GM18526 (cell line): ENCODE data around the gene OCA2.

Experiments
- POLR2A ChIP-seq: IDR thresholded peaks from 3 replicates; pipeline ENCODE4 v1.6.1; 2011; ENCODE audit not compliant: insufficient read length; ENCODE audit errors: extremely low read depth

OCA2 gene

DNA sequence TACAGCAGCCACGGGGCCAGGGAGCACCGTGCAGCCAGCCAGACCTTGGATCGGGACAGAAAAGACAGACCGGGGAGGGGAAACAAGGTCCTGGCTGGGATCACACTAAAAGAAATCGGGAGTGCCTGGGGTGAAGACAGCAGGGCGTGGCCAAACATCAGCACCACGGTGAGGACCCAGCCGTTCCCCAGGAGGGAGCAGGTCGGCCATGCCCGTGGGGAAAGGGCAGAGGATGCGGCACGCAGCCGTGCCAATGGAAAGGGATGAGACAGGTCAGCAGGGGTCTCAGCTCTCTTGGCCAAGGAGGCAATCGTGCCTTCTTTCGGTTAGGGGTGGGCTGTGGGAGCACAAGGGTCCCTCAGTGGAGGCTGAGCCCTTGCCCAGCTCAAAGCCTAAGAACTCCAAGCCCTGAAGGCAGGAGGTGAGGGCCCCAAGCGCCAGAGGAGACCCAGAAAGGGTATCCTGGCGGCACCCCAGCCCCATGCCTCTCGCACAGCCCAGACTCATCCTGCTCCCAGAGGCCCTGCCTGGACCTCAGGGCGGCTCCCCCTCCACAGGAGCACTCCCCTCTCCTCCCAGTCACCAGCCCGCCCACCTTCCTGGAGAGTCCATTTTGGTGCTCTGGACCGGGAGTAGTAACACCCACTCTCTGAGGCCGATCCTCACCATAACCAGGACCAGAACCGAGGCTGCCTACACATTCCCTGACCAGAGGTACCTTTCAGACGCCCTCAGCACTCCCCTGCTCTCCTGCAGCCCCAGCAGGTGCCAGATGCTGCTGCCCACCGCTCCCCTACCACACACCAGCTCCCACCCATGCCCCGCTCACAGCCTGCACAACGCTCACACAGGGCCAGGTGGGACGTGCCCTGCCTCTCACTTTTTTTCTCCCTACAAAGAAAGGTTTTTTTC, 23.2 kb upstream of the OCA2 start:
- TF ChIP-seq POLR2A = no peak

DNA sequence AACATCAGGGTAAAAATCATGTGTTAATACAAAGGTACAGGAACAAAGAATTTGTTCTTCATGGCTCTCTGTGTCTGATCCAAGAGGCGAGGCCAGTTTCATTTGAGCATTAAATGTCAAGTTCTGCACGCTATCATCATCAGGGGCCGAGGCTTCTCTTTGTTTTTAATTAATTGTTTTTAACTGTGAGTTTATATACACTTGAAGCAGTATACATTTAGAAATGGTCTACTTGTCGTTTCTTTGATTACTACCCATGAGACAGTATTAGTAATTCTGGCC, 21.2 kb upstream of the OCA2 start:
- TF ChIP-seq POLR2A = no peak

DNA sequence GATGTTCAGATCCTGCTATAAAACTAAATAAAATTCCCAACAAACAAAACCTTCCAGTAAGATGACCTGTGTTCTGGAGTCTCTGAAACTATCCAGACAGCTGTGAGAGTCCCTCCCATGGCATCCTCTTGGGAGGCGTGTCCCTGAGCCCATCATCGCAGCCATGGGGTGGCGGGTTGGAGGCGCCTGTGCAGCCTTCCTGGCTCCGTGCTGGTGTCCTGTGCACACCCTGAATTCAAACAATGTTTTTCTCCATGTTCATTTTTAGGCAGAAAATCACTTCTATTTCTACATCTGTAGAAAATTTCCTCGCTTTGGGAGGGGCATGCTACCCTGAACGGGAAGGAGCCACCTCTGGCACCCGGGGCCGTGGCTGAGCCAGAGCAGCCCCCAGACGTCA, 19.4 kb upstream of the OCA2 start:
- no peak for TF ChIP-seq POLR2A

DNA sequence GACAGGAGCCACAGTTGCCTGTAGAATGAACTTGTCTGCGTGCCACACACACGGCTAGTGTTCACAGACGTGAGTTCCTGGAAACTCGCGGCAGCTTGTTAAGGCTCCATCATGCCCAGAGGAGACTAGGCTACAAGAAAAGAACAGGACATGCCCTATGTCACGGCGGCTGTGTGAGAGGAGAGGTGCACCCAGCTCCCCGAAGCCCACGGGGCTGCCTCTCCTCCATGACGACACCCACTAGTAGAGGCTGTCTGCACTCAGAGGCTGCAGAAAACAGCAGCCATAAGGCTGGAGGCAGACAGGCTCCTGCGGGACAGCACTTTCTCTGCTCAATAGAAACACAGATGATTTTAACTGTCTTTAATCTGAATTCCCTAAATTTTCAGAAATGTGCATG, 19.0 kb upstream of the OCA2 start:
- no peak for TF ChIP-seq POLR2A

DNA sequence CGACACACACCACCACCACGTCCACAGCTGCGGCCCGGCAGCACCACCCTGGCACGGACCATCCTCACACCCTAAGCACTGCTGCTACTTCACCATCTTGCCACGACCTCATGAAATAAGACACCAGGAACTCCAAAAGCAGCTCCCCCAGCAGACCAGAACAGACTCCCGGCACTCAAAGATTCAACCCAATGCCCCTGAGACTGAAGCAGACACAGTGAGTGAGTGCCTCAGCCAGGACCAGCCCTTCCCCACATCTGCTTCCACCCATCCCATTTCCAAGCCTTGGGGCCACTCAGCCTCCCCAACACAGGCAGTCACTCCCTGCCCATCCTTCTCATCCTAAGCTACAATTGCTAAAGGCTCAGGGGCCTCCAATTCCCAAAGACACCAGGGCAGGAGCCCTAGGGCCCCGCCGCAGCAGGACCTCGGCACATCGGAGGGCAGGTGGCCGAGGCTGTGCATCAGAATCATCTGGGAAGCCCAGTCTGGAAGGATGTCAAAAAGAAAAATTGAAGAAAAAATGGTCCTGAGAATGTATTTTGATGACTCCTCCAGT, 18.4 kb upstream of the OCA2 start:
- TF ChIP-seq POLR2A = no peak

DNA sequence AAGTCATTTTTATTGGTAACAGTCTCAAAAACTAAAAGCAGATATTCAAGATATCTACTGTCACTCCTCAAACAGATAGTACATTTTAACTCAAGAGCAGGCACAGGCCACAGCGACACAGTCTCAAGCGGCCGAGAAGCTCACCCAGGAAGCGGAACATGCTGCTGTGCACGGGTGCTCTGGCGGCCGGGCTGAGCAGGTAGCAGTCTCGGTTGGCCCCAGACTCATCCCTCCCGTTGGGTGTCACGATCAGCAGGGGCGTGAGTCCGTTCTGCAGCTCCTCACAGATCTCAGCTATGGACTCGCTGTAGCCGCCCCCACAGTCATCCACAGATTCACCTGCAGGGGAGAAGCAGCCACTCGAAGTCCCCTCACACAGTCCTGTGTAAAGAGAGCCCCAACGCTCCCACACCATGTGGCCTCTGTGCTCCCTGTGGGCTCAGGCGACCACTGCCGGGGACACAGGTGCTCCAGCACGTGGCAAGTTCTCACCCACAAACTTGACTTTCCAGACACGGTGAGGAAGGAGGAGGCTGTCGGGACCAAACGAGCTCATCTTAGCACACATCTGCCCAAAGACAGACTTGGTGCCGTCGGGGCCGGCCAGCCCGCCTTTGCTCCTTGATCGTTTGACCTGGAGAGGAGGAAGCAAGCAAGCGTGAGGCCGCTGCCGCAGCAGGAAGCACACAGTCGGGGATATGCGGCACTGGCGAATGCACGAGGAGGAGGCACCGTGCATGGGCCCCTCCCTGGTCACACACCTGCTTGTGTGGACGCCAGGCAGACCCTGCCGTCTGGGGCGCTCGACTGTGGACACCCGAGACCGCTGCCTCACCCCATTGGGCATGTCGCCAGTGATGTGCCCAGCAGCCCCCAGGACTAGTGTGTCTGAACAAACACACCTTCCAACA, 17.7 kb upstream of the OCA2 start:
- no peak for TF ChIP-seq POLR2A

DNA sequence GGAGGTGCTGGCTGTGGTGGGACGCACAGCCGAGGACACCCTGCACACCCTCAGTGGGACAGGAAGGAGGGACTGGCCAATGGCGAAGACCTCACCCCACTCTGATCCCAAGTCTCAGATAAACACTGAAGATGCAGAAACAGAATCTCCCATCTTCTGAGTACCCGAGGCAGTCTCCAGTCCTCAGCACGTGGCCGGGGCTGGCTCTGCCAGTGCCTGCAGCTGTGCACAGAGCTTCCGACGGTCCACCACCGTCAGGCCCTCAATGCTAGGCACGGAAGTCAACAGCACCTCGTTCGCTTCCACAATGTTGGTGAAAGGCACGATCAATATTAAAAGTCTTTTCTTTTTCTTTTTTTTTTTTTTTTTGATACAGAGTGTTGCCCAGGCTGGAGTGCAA, 16.8 kb upstream of the OCA2 start:
- TF ChIP-seq POLR2A = no peak

DNA sequence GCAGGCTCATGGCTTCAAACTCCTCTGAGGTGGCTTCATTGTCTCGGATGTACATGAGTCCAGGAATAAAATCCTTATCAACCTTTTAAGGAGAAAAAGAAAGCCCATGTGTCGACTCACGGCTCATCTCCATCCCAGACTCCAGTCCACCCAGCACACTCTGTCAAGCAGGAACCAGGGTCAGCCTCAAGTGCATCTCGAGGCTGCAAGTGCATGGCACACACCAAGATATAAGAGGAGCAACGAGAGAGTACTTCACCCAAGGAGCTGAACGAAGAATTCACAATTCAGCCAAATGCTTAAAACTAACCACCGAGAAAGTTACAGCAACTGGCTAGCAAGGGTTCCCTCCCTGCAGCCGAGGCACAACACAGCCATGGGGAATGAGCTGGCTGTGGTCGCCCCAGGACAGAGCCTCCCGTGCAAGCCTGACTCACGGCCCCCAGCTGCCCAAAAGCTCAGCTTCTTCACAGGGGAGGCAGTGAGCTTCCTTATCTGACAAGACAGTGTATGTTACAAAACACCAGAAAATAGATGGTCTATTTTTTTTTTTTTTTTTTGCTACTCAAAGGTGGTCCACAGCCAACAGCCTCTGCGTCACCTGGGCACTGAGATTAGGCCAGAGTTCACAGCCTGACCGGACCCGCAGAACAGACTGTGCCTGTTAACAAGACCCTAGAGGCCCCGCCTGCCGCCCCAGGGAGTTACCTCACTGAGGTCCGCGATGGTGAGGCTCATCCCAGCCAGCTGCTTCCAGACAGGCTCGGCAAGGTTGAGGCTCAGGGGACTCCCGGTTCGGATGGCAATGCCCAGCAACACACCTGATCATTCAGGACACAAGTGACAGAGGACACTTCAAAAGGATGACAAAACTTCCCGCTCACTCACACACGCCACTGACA, 15.9 kb upstream of the OCA2 start:
- TF ChIP-seq POLR2A = no peak

DNA sequence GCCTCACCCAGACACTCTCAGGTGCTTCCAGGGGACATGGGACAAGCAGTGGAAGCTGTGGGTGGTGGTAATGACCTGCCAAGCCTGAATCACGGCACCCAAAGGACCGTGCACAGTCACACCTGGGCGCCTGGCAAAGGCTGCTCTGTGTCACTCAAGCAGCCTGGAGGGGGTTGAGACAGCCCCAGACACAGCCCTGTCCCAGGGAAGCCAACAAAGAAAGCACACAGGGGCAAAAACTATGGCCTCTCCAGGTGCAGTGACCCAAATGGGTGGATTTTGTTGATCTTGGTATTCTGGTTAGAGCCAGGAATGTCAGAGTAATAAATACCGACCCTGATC, 15.0 kb upstream of the OCA2 start:
- no peak for TF ChIP-seq POLR2A

DNA sequence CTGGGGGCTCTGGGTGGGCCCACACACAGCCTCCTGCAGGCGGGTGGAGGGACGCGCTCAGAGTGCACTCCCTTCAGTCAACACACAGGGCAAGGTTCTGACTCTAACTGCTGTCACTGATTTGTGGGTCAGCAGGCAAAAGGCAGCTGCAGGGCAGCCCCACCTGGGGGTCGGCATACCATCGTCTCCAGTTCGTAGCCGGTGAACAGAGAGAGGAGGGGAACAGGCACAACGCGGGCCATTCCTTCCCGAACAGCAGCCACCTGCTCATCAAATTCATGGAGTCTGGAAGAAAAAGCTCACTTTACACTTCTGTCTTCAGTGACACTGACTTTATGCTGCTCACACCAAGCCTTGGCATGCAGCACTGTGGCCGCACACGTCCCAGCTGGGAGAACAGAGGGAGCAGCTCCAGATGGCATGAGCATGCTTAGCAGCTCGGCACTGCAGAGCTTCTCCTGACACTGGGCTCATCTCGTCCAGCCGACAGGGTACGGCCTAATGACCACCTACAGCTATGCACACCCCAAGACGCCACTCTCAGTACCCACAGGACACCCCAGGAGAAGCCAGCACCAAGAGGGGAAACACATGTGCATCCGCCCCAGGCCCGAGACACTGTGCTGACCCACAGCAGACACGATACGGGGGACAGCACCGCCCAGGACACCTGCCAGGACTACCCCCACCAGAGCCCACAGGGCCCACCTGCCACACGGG, 14.4 kb upstream of the OCA2 start:
- no peak for TF ChIP-seq POLR2A

DNA sequence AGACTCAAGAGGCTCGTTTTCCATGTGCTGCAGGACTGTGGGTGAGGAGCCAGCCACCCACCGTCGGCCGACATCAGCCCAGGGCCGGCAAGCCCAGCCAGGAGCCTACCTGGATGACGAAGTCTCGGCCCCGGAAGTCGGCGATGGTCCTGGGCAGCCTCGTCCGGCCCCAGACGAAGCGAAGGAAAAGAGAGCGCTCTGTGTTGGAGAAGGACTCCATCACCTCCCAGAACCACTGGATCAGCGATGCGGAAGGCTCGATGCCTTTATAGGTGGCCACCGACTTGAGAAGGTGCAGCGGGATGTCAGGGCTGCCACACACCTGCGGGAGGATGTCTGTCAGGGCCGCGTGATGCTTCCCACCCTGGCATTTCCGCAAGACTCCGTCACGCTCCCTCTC, 13.8 kb upstream of the OCA2 start:
- TF ChIP-seq POLR2A = no peak

DNA sequence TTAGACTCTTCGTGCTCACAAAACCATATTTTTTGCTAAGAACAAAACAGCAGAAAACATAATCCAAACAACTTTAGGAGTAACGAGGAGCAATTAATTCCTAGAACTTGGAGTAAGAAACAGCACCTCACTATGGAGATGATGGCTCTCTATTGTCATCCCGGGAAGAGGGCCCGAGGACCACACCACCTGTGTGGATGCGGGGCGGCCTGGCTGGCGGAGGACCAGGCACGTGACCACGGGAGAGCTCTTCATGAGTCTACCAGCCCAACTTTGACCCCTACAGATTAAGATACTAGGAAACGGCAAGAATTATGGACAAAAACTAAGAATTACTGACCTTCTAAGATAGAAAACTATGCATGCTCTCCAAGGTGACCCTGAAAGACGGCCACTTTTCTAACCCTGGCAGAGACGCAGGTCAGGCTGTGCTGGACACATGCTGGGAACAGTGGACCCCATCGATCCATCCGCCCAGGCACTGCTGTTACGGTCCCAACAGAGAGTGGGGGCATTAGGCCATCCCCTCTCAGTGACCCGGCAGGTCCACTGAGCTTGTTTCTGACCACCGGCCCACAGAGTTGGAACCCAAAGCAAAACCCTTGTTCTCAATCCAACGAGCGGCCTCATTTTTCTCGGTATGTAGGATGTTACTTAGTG, 13.1 kb upstream of the OCA2 start:
- TF ChIP-seq POLR2A = no peak

DNA sequence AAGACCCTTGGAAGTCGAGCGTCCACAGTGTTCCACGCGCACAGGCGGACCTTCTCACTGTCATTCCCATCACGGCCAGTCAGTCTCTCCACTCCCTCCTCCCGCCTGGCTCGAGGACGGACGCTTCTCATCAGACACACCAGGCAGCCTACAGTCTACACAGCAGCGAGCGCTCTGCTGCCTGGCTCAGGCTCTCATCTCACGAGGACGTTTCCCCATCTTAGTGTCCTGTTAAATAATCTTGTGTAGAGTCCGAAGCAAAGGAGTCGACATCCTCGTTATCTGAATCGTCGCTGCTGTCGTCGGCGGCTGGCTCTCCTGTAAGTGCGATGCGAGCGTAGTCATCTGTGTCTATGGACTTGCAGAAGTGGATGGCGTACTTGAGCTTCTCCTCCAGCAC, 12.4 kb upstream of the OCA2 start:
- TF ChIP-seq POLR2A = no peak

DNA sequence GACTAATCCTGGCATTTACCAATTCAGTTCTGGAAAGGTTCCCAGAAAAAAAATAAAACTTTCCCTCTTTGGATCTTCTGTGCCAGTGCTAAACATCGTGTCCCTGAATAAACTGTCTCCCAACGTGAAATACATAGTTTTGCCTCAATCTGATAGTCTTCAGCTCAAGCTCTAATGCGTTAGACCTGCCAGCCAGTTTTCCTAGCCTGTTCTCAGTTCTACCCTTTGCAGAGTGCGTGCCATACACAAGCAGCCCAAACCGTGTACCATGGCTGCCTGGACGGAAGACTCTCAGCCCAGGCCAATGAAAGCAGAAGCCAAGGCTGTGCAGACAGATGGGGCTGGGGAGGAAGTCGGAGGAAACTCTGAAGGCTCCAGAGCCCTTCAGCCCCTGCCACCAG, 11.4 kb upstream of the OCA2 start:
- no peak for TF ChIP-seq POLR2A
